Breast epithelium (tissue), 4 donors: ENCODE results near the gene HIVEP3. TPM values are rescaled to one million over a fixed set of nuclear protein-coding genes. Genes with fewer than 3 reads are reported as not detected.

Experiments
- DNase-seq, 2 donors: peaks; one replicate each; pipeline ENCODE4 v3.0.0-alpha.2; 2019; ENCODE audit warnings: low spot score in 2 of 2
- H3K27ac ChIP-seq, 2 donors: fragments of 200-600 bp; sonication (generic) in 1 of 2; one replicate each; pipeline ENCODE4 v1.5.1; 2016 to 2019; ENCODE audit warnings: mild to moderate bottlenecking in 1 of 2
- H3K27me3 ChIP-seq, 2 donors: fragments of 200-600 bp; sonication (generic) in 1 of 2; one replicate each; pipeline versions ENCODE4 v1.5.1 to v1.6.0; 2017 to 2019; ENCODE audit warnings: control low read depth in 1 of 2, mild to moderate bottlenecking in 1 of 2
- H3K36me3 ChIP-seq: fragments of 200-600 bp; one replicate; pipeline ENCODE4 v1.5.1; 2019
- H3K4me1 ChIP-seq, 2 donors: fragments of 200-600 bp; sonication (generic); one replicate each; pipeline ENCODE4 v1.5.1; 2016 to 2019; ENCODE audit warnings: control low read depth in 1 of 2
- H3K4me3 ChIP-seq, 3 donors: fragments of 200-600 bp; sonication (generic); 1 replicate in 2 of 3; 2 replicates in 1 of 3; pipeline ENCODE4 v1.5.1; 2016 to 2019; ENCODE audit warnings: mild to moderate bottlenecking in 3 of 3, moderate library complexity in 2 of 3
- H3K9me3 ChIP-seq, 2 donors: fragments of 200-600 bp; sonication (generic) in 1 of 2; one replicate each; pipeline ENCODE4 v1.5.1; 2016 to 2019; ENCODE audit warnings: control low read depth in 1 of 2
- POLR2A ChIP-seq: fragments of 450-650 bp; IDR thresholded peaks from one replicate; pipeline ENCODE4 v1.6.1; 2016; ENCODE audit warnings: antibody characterized with exemption, mild to moderate bottlenecking, moderate library complexity
- POLR2AphosphoS5 ChIP-seq, 3 donors: sonication (generic); formaldehyde crosslinking; IDR thresholded peaks; one replicate each; pipeline ENCODE4 v1.6.1; 2017; ENCODE audit warnings: antibody characterized with exemption in 3 of 3
- intact Hi-C: fragments of 100-400 bp; cut with DNase I; formaldehyde crosslinking; loops from one replicate; pipeline ENCODE4 v1.15.1; 2023; ENCODE audit warnings: low total_unique reads
- total RNA-seq, 3 donors: library from RNA; depleted of rRNA; stranded (reverse); fragments of >200 nt; gene quantifications; one replicate each; pipeline ENCODE4 v1.1.0, GENCODE V29; 2016
- TF ChIP-seq, protein P1 (sequence below), 3 donors: fragments of 450-650 bp; IDR thresholded peaks; one replicate each; pipeline ENCODE4 v1.5.1; 2016 to 2017; ENCODE audit warnings: antibody characterized with exemption in 3 of 3, mild to moderate bottlenecking in 3 of 3, moderate library complexity in 3 of 3

The HIVEP3 gene
- total RNA-seq, 3 donors from 2014 or later = 3.5 to 13.5 (median 9.2) TPM

DNA sequence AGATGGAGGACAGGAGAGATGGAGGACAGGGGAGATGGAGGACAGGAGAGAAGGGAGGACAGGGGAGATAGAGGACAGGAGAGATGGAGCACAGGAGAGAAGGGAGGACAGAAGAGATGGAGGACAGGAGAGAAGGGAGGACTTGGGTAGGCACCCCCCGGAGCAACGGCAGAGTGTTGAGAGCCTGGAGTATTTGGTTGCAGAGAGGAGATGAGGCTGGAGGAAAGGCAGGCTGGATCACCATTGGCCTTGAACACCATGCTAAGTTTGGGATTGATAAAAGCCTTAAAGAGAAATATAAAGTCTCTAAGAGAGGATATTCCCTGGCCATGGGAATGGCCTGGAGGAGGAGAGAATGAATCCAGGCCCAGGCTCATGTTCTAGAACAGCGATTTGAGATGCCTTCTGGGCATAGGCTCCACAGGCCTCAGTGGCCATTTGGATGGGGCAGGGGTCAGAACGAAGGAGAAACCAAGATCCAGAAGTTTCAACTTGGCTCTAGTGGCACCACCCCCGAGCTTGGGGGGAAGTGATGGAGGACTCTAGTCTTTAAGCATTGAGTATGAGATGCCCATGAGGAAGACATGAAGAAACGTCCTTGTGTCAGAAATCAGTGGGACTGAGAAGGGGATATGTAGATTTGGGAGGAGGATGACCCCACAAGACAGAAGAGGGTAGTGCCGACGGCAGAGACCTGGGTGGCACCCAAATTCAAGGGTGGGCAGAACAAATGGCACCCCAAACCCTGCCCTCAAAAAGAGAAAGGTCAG, 386.3 kb downstream of the HIVEP3 start:
- Histone ChIP-seq H3K36me3 (no peaks in the 10 kb centered on the region), H3K27ac (no peak overlapping the region), H3K27me3 (no peaks in the 10 kb centered on the region), H3K9me3 (no peaks in the 10 kb centered on the region), H3K4me3 (no peak overlapping the region), H3K4me1 (no peaks in the 10 kb centered on the region)
- DNase-seq = no peak
- intact Hi-C loops = no loop called here
- TF ChIP-seq POLR2AphosphoS5 (IDR thresholded peaks at IDR 0.05) = no peak
- TF ChIP-seq, protein P1, sequence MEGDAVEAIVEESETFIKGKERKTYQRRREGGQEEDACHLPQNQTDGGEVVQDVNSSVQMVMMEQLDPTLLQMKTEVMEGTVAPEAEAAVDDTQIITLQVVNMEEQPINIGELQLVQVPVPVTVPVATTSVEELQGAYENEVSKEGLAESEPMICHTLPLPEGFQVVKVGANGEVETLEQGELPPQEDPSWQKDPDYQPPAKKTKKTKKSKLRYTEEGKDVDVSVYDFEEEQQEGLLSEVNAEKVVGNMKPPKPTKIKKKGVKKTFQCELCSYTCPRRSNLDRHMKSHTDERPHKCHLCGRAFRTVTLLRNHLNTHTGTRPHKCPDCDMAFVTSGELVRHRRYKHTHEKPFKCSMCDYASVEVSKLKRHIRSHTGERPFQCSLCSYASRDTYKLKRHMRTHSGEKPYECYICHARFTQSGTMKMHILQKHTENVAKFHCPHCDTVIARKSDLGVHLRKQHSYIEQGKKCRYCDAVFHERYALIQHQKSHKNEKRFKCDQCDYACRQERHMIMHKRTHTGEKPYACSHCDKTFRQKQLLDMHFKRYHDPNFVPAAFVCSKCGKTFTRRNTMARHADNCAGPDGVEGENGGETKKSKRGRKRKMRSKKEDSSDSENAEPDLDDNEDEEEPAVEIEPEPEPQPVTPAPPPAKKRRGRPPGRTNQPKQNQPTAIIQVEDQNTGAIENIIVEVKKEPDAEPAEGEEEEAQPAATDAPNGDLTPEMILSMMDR (IDR thresholded peaks at IDR 0.05) = no peak
- no peak for TF ChIP-seq POLR2A

DNA sequence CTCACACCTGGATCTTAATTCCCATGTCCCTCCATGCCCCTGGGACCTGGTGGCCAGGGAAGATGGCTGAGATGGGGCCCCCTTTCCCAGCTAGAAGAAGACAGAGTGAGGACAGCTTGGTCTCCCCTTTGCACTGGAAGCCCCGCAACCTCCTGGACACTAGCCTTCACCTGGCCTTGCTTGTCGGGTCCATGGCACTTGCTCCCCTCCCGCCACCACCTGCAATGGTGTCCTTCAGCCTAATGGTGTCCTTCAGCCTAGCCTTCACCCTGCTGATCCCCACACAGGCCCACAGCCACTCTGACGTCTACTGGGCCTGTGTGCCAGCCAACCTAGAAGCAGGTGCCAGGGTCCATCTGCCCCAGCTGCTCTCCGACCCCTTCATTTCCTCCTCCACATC, 388.3 kb downstream of the HIVEP3 start:
- Histone ChIP-seq H3K27me3 (no peaks in the 10 kb centered on the region), H3K4me3 (no peak overlapping the region), H3K9me3 (no peaks in the 10 kb centered on the region), H3K36me3 (no peaks in the 10 kb centered on the region), H3K4me1 (no peaks in the 10 kb centered on the region), H3K27ac (no peak overlapping the region)
- DNase-seq = peak in 1 of 2 donors; percentile 25
- intact Hi-C loops = no loop called here
- TF ChIP-seq, protein P1 (IDR thresholded peaks at IDR 0.05) = no peak
- TF ChIP-seq POLR2AphosphoS5 (IDR thresholded peaks at IDR 0.05) = no peak
- TF ChIP-seq POLR2A = no peak

DNA sequence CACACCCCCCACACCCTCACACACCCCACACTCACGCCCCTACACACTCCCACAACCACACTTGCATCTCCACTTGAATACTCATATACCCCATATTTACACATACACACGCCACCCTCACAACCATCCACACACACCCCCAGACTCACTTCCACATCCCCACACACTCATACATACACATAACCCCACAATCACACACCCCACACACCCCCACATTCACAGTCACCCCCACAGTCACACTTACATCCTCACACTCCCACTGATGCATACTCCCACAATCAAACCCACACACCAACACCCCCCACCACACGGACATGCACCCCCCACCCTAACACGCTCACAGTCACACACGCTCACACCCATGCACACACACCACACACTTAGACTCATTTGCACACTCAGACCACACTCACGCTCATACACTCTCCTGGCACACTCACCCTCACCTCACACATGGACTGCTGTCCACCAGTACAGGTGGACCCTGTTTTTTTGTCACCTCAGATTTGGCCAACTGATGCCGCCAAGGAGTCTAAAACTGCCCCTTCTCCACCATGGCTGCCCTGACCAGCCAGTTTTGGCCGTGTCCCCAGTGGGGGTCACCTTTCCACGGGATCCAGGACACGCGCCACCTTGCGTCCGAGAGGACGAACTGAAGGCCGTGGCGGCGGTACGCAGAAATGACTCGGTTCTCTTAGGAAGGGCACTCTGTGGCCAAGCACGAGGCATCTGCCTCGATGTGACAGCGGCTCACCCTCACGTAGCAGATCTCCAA, 388.9 kb downstream of the HIVEP3 start:
- Histone ChIP-seq H3K4me1 (no peaks in the 10 kb centered on the region), H3K36me3 (no peaks in the 10 kb centered on the region), H3K27ac (no peak overlapping the region), H3K9me3 (no peaks in the 10 kb centered on the region), H3K27me3 (no peaks in the 10 kb centered on the region), H3K4me3 (no peak overlapping the region)
- peak in 1 of 2 donors; percentile 44 for DNase-seq
- TF ChIP-seq, protein P1 (IDR thresholded peaks at IDR 0.05) = no peak
- TF ChIP-seq POLR2A = no peak
- no peak for TF ChIP-seq POLR2AphosphoS5 (IDR thresholded peaks at IDR 0.05)
- intact Hi-C loops = no loop called here

DNA sequence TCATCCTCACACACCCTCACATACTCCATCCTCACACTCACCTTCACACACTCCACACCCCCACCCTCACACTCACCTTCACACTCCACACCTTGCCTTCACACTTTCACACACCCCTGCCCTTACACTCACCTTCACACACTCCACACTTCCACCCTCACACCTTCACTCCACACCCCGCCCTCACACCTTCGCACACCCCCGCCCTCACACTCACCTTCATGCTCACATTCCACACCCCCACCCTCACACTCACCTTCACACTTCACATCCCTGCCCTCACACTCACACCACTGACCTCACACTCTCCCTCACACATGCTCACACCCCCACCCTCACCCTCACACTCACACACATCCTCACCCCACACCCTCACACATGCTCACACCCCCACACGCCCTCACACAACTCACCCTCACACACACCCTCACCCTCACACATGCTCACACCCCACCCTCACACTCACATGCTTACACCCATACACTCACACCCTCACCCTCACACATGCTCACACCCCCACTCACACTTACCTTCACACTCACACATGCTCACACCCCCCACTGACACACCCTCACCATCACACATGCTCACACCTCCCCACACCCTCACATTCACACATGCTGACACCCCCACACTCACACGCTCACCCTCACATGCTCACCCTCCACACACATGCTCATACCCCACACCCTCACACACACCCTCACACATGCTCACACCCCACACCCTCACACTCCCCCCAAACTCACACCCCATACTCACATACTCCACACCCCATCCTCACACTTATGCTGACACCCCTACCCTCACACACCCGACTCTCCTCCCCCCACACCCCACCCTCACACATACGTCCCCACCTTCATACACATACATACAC, 389.8 kb downstream of the HIVEP3 start:
- Histone ChIP-seq H3K27me3 (no peaks in the 10 kb centered on the region), H3K27ac (no peak overlapping the region), H3K4me3 (no peak overlapping the region), H3K4me1 (no peaks in the 10 kb centered on the region), H3K9me3 (no peaks in the 10 kb centered on the region), H3K36me3 (peaks cover 4% of the 10 kb centered on the region)
- DNase-seq = peak in 1 of 2 donors; percentile 46
- TF ChIP-seq POLR2AphosphoS5 (IDR thresholded peaks at IDR 0.05) (no peak), POLR2A (no peak)
- TF ChIP-seq, protein P1 (IDR thresholded peaks at IDR 0.05) = no peak
- intact Hi-C loops = no loop called here
